Activated effector memory CD4-positive, alpha-beta T cell treated with anti-CD3 and anti-CD28 coated beads, Interleukin-2, amount 50 U/mL, for 16 hours (primary cell): ENCODE measurements around the gene RIPPLY3.
"Not testable (repeated sequence)": the region's sequence is repeated elsewhere in the genome, so short reads cannot be mapped to it uniquely, and the experiment has no call there.

Experiments
- DNase-seq: peaks from one replicate; pipeline ENCODE4 v3.0.0-alpha.2; 2020

The RIPPLY3 gene

DNA sequence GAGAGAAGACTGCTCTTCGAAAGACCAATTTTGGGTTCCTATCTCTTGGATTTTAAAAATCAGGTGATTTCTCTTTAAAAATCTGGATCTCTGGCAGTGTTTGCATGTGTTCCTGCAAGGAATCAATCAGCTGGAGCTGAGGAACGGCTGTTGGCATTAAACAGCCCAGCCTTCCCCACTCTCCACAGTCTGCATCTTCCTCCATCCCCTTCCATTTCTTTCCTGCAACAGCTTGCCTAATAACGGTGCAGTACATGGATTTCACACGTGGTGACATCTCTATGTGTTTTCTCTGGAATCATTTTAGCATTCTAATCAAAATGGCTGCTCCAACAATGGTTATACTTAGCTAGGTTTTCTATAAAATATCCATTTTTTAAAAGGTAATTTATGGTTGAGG lies 20.0 kb downstream of the RIPPLY3 start:
- no peak for DNase-seq

DNA sequence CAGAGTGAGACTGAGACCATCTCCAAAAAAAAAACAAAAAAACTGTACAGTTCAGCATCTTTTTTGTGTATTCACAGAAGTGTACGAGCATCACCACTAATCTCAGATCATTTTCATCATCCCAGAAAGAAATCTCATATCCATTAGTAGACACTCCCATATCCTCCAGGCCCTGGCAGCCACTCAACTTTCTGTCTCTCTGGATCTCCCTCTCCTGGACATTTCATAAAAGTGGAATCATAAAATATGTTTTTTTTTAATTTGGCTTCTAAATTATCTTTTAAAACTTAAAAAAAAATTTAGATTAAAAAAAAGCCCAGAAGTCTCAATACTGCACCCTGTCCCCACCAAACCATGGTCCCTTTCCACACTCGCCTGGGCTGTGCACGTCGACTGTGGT lies 22.1 kb downstream of the RIPPLY3 start:
- DNase-seq = no peak

DNA sequence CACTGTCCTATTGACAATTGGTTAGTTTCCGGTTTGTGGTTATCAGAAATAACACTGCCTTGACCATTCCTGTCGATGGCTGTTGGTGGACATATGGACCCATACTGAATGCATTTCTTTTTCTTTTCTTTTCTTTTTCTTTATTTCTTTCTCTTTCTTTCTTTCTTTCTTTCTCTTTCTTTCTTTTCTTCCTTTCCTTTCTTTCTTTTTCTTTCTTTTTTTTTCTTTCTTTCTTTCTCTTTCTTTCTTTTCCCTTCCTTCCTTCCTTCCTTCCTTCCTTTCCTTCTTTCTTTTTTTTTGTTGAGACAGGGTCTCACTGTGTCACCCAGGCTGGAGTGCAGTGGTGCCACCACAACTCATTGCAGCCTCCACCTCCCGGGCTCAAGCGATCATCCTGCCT lies 24.4 kb downstream of the RIPPLY3 start:
- no peak for DNase-seq

DNA sequence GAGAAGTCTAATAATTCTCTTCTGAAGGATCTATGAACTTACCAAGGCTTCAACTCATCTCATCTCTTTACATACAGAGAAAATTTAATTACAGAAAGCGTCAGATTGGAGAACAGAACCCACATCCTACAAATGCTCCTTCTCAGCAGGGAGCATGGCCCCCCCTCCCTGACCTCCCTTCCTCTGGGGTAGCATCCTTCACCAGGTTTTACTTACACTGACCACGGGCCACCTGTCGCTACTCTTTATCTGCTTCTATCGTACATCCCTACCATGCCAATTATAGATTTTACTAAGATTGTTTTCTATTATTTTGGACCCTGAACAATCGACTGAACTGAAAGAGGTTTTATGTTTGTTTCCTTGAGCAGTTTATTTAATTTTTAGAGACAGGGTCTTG lies 25.8 kb downstream of the RIPPLY3 start:
- no peak for DNase-seq

DNA sequence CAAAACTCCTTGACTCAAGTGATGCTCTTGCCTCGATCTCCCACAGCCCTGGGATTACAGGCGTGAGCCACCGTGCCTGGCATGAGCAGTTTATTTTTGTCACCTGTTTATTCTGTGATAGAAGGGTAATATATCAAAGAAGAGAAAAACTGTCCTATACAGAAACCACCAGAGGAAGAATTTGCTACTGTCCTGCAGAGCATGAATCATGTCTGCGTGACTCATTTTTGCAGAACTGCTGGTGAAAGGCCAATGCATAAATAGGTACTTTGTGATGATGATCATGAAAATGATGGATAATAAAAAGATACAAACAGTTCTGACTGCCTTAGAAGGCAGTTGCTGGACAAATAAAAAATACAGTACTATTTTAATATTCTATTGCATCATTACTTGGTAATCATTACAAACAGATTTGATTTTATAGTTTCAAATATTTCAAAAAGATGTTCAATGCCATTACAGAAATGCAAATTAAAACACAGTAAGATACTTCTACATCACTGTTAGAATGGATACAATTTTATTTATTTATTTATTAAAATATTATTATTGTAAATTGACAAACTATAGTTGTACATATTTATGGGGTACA lies 26.5 kb downstream of the RIPPLY3 start:
- DNase-seq = no peak

DNA sequence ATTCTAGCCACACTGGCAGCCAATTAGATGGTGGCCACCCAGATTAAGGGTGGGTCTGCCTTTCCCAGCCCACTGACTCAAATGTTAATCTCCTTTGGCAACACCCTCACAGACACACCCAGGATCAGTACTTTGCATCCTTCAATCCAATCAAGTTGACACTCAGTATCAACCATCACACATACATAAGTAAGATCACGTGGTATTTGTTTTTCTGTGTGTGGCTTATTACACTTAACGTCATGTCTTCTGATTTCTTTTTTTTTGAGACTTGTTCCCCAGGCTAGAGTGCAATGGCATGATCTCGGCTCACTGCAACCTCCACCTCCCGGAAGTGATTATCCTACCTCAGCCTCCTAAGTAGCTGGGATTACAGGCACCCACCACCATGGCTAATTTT lies 27.9 kb downstream of the RIPPLY3 start:
- DNase-seq = not testable (repeated sequence)

DNA sequence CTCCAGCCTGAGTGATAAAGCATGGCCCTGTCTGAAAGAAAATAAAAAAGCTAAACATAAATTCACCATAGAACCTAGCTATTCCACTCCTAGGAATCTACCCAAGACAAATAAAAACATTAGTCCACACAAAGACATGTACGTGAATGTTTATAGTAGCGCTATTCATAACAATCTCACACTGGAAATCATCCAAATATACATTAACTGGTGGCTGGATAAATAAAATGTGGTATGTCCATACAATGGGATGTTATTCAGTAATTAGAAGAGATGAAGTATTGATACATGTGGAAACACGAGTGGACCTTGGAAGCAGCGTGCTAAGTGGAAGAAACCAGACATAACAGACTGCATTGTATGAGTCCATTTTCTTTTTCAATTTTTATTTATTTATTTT lies 29.7 kb downstream of the RIPPLY3 start:
- no peak for DNase-seq

DNA sequence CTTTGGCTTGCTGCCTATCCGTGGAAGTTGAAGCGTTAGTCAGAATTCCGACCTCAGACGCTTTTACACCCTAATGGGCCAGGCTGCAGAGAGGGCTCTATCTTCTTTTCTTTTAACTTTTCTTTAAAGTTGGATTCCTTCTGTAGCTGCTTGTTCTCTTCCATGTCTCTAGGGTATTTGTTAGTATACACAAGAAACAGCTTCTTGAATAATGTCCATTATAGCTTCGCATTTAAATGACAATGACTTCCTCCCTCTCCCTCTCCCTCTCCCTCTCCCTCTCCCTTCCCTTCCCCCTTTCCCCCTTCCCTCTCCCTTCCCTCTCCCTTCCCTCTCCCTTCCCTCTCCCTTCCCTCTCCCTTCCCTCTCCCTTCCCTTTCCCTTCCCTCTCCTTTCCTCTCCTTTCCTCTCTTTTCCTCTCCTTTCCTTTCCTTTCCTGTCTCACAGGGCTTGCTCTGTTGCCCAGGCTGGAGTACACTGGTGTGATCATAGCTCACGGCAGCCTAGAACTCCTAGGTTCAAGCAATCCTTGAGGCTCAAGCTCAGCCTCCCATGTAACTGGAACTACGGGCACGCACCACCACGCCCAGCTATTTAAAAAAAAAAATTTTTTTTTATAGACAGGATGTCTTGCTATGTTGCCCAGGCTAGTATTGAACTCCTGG lies 33.0 kb downstream of the RIPPLY3 start:
- no peak for DNase-seq

DNA sequence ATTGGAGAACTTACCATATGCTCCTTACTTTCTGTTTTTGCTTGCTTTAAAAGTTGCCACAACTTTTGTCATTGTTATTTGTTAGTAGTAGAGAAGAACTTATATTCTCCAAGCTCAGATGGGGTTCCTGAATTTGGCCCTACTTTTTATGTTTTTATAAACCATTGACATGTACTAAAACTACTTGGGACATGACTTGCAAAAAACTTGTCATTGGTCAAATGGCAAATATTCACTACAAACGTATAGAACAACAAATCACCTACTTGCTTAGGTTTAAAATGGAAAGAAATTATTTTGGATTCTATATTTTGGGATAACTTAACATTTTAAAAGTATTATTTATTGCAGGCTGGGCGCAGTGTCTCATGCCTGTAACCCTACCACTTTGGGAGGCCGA lies 33.7 kb downstream of the RIPPLY3 start:
- no peak for DNase-seq

DNA sequence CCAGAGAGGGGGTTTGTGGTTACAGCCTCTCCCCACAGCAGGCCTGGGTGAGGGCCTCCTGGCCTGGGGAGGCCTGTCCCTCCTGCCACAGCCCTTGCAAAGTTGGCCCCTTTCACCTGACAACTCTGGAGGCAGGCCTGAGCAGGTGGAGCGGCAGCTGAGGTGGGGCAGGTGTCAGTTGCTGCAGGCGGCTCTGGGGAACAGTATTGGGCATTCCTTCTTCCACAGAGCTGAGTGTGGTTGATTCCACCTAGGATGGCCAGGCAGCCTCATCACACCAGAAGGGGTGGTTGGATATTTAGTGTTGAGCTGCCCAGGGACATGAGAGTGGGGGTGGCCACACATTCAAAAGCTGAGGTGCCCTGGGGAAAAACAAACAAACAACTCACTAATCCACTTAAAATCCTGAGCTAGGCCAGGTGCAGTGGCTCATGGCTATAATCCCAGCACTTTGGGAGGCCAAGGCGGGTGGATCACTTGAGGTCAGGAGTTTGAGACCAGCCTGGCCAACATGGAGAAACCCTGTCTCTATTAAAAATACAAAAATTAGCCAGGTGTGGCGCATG lies 35.3 kb downstream of the RIPPLY3 start:
- no peak for DNase-seq

DNA sequence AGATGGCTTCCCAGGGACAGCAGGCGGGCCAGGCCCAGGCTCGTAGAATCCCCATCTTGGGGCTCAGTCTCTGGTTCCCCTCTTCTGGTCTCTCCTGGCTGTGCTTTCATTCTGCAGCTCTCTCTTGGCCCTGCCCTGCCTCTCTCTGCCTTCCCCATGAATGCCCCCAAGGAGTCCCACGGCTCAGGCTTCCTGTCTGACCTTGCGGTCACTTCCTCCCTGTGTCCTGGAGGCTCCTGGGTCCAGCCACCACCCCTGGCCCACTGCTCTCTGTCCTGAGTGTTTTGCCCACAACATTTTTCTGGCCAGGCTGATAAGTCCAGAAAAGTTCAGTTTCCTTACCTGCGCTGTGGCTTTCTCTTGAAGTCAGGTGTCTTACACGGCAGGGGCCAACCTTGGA lies 37.3 kb downstream of the RIPPLY3 start:
- DNase-seq = no peak

DNA sequence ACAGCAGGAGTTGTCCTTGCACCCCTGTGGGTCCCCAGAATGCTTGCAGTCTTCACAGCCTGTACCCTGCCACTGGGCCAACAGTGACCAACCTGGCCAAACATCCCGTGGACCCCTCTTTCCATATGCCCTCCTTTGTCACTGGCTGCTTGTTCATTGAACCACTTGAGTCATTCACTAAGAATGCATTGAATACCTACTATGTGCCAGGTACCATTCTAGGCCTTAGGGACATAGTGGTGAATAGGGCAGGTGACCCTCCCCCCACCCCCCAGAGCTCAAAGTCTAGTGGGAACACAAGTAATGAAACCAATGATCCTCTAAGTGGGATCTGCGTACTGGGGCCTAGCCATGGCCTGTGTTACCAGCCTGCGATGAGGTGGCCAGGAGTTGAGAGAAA lies 38.1 kb downstream of the RIPPLY3 start:
- no peak for DNase-seq

DNA sequence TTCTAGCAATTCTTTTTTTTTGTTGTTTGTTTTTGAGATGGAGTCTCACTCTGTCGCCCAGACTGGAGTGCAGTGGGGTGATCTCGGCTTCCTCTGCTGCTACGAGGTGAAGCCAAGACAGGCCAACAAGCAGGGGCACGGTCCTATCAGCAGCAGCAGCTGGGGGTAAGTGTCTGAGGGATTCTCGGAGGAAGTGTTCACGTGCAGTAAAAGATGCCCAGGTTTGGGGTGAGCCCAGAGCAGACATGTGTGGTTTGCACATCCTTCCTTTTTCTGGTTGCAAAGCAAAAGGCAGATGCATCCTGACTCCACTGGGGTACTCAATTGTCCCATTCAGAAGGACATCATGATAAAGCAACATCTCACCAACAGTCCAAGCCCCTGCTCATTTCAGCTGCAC lies 38.6 kb downstream of the RIPPLY3 start:
- no peak for DNase-seq

DNA sequence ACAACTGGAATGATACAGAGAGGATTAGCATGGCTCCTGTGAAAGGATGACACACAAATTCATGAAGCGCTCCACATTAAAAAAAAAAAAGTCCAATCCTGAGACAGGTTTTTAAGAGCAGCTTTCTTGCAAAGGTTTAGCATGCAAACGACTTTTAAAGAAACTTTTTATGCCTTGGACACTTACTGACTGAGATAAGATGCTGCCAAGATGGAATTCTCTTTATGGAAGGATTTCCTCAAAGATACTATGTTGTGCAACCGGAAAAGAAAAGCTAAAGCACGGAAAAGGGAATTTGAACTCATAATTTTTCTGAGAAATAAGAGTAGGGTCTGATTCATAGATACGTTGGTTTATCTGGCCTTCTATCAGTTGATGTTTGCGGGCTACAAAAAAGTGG lies 39.1 kb downstream of the RIPPLY3 start:
- no peak for DNase-seq

DNA sequence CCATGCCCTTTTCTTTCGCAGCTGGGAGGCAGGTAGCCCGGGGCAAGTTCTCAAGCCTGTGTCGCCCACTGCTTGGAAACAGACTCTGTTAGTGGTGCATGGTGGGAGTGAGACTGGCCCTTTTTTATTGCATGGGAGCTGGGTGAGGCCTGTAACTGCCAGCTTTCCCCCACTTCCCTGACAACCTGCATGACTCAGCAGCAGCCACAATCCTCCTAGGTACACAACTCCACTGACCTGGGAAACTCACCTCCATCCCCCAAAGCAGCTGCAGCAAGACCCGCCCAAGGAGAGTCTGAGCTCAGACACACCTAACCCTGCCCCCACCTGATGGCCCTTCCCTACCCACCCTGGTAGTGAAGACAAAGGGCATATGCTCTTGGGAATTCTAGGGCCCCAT lies 40.6 kb downstream of the RIPPLY3 start:
- no peak for DNase-seq

DNA sequence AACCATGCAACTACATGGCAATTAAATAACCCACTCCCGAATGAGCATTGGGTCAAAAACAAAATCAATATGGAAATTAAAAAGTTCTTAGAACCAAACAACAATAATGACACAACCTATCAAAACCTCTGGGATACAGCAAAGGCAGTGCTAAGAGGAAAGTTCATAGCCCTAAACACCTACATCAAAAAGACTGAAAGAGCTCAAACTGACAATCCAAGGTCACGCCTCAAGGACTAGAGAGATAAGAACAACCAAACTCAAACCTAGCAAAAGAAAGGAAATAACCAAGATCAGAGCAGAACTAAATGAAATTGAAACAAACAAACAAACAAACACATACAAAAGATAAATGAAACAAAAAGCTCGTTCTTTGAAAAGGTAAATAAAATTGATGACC lies 43.2 kb downstream of the RIPPLY3 start:
- not testable (repeated sequence) for DNase-seq

DNA sequence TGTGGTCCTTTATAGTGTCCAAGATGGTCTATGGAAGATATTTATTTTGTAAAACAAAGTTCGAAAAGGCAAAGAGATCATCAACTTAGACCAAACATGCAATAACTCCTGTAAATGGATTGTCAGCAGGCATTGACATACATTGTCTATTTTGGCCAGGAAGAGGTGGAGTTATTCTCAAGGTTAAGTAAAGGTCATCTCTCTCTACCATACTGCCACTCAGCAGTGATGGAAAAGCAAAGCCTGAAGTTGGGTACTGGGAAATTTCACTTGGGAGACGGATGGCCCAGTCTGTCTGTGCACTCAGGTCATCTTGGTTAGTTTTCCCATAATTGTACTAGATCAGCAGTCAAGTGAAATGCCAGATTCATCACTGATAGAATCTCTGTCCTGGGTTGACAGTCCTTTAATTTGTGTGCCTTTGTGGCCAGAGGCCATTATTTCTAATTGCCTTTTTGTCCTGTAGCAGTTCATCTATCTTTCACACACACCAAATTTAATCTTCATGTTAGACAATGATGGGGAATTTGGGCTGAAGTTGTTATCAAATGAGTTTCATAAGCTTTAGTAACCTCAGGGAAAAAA lies 48.9 kb downstream of the RIPPLY3 start:
- DNase-seq = no peak

DNA sequence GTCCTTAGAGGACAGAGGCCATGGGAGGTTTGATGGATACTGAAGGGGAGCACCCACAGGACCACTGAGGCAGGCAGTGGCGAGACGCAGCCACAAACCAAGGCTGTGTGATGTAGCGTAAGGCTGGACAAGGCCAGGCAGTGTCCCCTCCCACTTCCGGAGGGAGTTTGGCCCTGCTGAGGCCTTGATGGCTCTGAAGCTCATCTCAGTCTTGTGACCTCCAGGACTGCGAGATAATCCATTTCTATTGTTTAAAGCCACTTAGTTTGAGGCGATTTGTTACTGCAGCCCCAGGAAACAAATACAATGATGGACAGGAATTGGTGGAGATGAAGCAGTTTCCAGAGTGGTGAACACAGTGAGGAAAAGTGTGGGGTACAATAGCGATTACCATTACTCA lies 51.1 kb downstream of the RIPPLY3 start:
- no peak for DNase-seq

DNA sequence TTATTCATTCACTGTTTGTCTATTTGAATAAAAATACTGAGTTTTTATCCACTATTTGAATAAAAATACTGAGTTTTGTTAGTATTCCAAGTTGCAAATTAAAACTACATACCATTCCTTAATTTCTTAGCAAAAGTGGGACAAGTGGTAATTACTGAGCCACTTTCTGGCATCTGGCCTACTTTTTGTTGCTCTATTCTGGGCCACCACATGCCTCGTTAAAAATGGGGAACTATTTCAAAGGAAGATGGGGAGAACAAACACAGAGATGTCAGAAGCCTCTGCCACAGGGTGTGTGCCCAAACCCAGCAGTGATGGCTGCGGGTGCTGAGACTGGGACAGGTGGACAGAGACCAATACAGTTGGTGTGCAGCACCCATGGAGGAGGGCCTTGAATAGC lies 51.8 kb downstream of the RIPPLY3 start:
- no peak for DNase-seq

DNA sequence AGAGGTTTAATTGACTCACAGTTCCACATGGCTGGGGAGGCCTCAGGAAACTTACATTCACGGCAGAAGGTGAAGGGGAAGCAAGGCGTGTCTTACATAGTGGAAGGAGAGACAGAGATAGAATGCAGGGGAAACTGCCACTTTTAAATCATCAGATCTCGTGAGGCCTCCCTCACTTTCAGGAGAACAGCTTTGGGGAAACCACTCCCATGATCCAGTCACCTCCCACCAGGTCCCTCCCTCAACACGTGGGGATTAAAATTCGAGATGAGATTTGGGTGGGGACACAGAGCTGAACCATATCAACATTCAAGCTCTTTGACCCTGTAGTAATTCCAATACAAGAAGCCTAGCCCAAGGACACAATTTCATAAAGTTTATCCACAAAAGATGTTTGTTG lies 52.7 kb downstream of the RIPPLY3 start:
- no peak for DNase-seq

DNA sequence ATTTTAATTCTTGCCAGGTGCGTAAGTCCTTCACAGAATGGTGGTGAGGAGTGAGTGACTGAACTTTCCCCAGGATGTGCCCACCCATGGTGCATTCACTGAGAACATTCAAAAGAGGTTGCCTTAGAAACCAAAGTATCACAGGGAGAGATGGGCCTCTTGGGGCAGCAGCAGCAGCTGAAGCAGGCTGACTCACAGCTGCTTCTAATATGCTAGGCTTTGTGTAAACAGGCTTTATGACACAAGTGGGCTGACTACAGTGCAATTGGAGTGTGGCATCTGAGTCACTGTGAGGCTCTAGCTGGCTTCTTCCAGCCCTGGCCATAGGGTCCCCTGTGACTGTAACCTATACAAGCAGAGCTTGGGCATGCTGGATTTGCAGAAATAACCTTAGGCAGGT lies 53.8 kb downstream of the RIPPLY3 start:
- no peak for DNase-seq

DNA sequence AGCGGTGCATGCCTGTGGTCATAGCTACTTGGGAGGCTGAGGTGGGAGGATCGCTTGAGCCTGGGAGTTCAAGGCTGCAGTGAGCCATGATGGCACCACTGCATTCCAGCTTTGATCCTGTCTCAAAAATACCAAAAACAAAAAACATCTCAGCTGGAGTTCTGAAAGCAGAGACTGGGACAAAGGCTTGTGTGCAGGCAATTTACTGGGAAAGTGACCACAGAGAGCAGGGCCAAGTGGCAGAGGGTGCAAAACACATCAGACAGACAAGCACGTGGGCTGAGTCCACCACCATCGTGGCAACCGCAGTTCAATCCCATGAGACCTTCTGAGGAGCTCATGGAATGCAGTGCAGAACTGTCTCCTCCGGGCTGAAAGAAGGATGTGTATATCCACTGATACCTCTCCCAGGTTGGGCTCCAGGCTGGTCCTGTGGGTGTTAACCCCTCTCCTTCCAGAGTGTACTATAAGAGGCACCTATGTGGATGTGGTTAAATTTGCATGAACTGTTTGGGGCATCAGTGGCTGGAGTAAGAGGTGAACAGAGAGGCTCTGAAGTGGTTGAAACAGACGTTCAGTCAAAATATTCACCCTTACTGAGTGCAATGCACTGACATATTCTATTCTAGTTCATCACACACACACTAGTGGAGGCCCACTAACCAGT lies 55.6 kb downstream of the RIPPLY3 start:
- DNase-seq = no peak

DNA sequence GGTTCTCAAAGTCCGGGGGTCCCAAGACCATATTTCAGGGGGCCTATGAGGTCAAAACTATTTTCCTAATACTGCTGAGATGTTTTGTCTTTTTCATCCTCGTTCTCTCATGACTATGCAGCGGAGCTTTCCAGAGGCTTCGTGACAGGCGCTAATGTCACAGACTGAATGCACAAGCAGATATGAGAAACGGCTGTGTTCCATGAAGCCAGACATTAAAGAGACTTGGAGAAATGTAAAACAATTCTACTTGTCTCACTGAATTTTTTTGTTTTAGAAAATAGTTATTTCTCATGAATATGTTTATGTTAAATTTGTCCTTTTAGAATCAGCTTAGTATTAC lies 56.1 kb downstream of the RIPPLY3 start:
- DNase-seq = no peak

DNA sequence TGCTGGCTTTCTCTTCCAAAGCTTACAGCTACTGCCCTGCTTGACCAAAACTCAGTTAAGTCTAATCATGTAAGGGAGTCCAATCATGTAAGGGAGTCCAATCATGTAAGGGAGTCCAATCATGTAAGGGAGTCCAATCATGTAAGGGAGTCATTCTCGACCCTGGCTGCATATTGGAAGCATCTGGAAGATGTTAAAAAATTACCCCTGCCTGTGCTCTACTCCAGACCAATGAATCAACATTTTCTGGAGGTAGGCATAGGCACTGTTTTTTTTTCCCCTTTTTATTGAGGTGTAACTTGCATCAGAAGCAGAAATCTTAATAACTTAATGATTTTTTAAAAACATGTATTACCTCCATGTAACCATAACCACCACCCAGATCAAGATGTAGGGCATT lies 56.9 kb downstream of the RIPPLY3 start:
- DNase-seq = no peak
